Endothelial cell of umbilical vein (primary cell): Measurements from ENCODE around the gene DACT3.

Source experiments
- POLR2AphosphoS5 ChIP-seq: IDR thresholded peaks from 2 replicates; pipeline ENCODE4 v1.6.1; 2012; ENCODE audit warnings: low read depth, mild to moderate bottlenecking, control low read depth, low read length, moderate library complexity; ENCODE audit not compliant: insufficient read depth
- TF ChIP-seq, protein P1 (sequence below): IDR thresholded peaks from 2 replicates; pipeline ENCODE4 v1.6.1; 2011; ENCODE audit not compliant: insufficient read depth, insufficient read length
- TF ChIP-seq, protein P2 (sequence below), 2 donors: IDR thresholded peaks; 1 replicate in 1 of 2; 2 replicates in 1 of 2; pipeline ENCODE4 v1.5.1; 2011; ENCODE audit warnings: low read length in 2 of 2, mild to moderate bottlenecking in 2 of 2, moderate library complexity in 2 of 2, control low read depth in 1 of 2, inconsistent platforms in 1 of 2, low read depth in 1 of 2; ENCODE audit not compliant: insufficient read depth in 1 of 2; ENCODE audit errors: extremely low read depth in 1 of 2

DNA sequence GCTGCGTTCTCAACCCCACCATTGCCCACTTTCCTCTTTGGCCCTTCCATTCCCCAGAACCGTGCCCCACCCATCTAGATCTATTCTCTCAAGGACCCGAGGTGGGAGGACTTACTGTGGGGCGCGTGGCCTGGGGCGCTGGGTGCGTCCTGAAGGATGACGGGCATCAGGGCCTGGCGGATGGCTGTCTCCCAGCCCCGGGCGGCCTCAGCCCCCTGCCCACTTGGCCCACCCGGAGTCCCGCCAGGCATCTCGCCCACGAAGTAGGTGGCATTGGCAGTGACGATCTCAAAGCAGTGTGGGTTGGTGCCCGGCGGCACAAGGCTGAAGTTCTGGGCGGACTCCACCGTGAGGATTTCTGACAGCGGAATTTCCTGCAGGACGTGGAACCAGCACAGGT, 32.8 kb upstream of the DACT3 start:
- no peak for TF ChIP-seq POLR2AphosphoS5
- TF ChIP-seq, protein P1, sequence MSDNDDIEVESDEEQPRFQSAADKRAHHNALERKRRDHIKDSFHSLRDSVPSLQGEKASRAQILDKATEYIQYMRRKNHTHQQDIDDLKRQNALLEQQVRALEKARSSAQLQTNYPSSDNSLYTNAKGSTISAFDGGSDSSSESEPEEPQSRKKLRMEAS, result no peak
- TF ChIP-seq, protein P2, sequence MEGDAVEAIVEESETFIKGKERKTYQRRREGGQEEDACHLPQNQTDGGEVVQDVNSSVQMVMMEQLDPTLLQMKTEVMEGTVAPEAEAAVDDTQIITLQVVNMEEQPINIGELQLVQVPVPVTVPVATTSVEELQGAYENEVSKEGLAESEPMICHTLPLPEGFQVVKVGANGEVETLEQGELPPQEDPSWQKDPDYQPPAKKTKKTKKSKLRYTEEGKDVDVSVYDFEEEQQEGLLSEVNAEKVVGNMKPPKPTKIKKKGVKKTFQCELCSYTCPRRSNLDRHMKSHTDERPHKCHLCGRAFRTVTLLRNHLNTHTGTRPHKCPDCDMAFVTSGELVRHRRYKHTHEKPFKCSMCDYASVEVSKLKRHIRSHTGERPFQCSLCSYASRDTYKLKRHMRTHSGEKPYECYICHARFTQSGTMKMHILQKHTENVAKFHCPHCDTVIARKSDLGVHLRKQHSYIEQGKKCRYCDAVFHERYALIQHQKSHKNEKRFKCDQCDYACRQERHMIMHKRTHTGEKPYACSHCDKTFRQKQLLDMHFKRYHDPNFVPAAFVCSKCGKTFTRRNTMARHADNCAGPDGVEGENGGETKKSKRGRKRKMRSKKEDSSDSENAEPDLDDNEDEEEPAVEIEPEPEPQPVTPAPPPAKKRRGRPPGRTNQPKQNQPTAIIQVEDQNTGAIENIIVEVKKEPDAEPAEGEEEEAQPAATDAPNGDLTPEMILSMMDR (IDR thresholded peaks at IDR 0.05; ENCODE audit: extremely low read depth in 1 of 2, insufficient read depth in 1 of 2, low read depth in 1 of 2, low read length in 2 of 2), result no peak
